K562 (cell line): ENCODE data around the gene LNPEP. TPM values are rescaled to one million over a fixed set of nuclear protein-coding genes. Genes with fewer than 3 reads are reported as not detected.

Experiments
- CREB3 ChIP-seq: fragments of 450-650 bp; conservative IDR thresholded peaks from 2 replicates; pipeline ENCODE4 v1.6.1; 2016; ENCODE audit warnings: missing genetic modification characterization, low read depth, mild to moderate bottlenecking, missing compliant biosample characterization, moderate library complexity
- GTF3C2 ChIP-seq: IDR thresholded peaks from 3 replicates; pipeline ENCODE4 v1.6.1; 2011; ENCODE audit warnings: borderline replicate concordance, mild to moderate bottlenecking, moderate library complexity; ENCODE audit not compliant: insufficient read length; ENCODE audit errors: extremely low read depth
- HNRNPK ChIP-seq: fragments of 200-400 bp; formaldehyde crosslinking; IDR thresholded peaks from one replicate; pipeline ENCODE4 v1.6.1; 2018; ENCODE audit warnings: mild to moderate bottlenecking, low read depth, low read length; ENCODE audit not compliant: poor library complexity, severe bottlenecking
- KDM2B ChIP-seq: fragments of 250-450 bp; sonication (Bioruptor Pico); IDR thresholded peaks from 2 replicates; pipeline ENCODE4 v1.8.0; 2021; ENCODE audit warnings: mild to moderate bottlenecking, moderate library complexity
- KDM4B ChIP-seq, 2 experiments: fragments of 450-650 bp in 1 of 2; sonication (generic) in 1 of 2; IDR thresholded peaks; 2 replicates each; pipeline ENCODE4 v1.6.1; 2016 to 2017; ENCODE audit warnings: borderline replicate concordance in 2 of 2, antibody characterized with exemption in 1 of 2, low read depth in 1 of 2, mild to moderate bottlenecking in 1 of 2
- PTTG1 ChIP-seq: fragments of 450-650 bp; IDR thresholded peaks from 2 replicates; pipeline ENCODE4 v1.6.1; 2016; ENCODE audit warnings: low read depth, mild to moderate bottlenecking, missing genetic modification characterization, missing compliant biosample characterization
- RAD21 ChIP-seq, 2 experiments: fragments of 250-450 bp in 1 of 2; fragments of 450-650 bp in 1 of 2; sonication (Bioruptor Pico) in 1 of 2; formaldehyde crosslinking in 1 of 2; IDR thresholded peaks in 1 of 2; conservative IDR thresholded peaks in 1 of 2; 2 replicates each; pipeline versions ENCODE4 v1.4.0 to v1.8.0; 2020 to 2022; ENCODE audit warnings: mild to moderate bottlenecking in 2 of 2, moderate library complexity in 1 of 2
- ZBED1 ChIP-seq: IDR thresholded peaks from 2 replicates; pipeline ENCODE4 v1.6.1; 2014
- ZFP30 ChIP-seq: fragments of 250-450 bp; sonication (Bioruptor Pico); IDR thresholded peaks from 2 replicates; pipeline ENCODE4 v1.8.0; 2022; ENCODE audit warnings: moderate library complexity, mild to moderate bottlenecking, inconsistent platforms, borderline replicate concordance
- polyA plus RNA-seq, 8 experiments: library from polyadenylated mRNA; depleted of rRNA in 4 of 8; stranded (reverse) in 5 of 8; unstranded in 3 of 8; fragments of >200 nt; fragmentation: Nextera tagmentation in 2 of 8; fragmentation: Illumina TruSeq in 1 of 8; extraction: Ambion mirVana in 2 of 8; extraction: Trizol in 1 of 8; gene quantifications; 2 replicates each; pipeline versions ENCODE4 v1.2.1 to v1.2.3, GENCODE V29; 2011 to 2014; ENCODE audit warnings: inconsistent platforms in 1 of 8, missing spikeins in 1 of 8
- total RNA-seq, 7 experiments: library from RNA; depleted of rRNA in 6 of 7; stranded (reverse); fragments of >200 nt in 6 of 7; fragmentation: Illumina TruSeq in 2 of 7; extraction: Trizol in 2 of 7; gene quantifications; 2 replicates each; pipeline versions ENCODE4 v1.2.1 to v1.2.3, GENCODE V29; 2011 to 2021; ENCODE audit warnings: low replicate concordance in 1 of 7

The LNPEP gene
- total and polyA plus RNA-seq, 9 of the 15 experiments (the other 6 are each of a cell fraction or from before 2014, with no cell fraction given) = 2.6 to 27.9 (median 11.2) TPM

GRCh38 chr5:96935559-96936430, at the start of gene LNPEP (continued):
- 0 out of 2 replicates have a peak, but pooled peaks have one; percentile 83 for TF ChIP-seq KDM2B (CRISPR knock-in tag)
- TF ChIP-seq ZFP30 = no peak
- no peak for TF ChIP-seq GTF3C2
- no peak for TF ChIP-seq HNRNPK
- no peak for TF ChIP-seq KDM4B (IDR thresholded peaks at IDR 0.05; ENCODE audit: borderline replicate concordance in 2 of 2, low read depth in 1 of 2)
- TF ChIP-seq CREB3 (tag) = no peak
- TF ChIP-seq RAD21 (CRISPR knock-in tag; conservative IDR thresholded peaks at IDR 0.05 in 1 of 2, IDR thresholded peaks at IDR 0.05 in 1 of 2) = no peak
- TF ChIP-seq PTTG1 (tag) = no peak
- TF ChIP-seq ZBED1 = 0 out of 2 replicates have a peak, but pooled peaks have one; percentile 77
